ENCODE measurements around the gene MTUS2.

Gene MTUS2

GRCh38 chr13:29118471-29118870 lies 298.3 kb downstream of the MTUS2 start:
- no peak for TF ChIP-seq CTCF (conservative IDR thresholded peaks at IDR 0.05)
- no peak overlapping the region for H3K27ac ChIP-seq

- H3K27ac ChIP-seq, result no peak overlapping the region
- TF ChIP-seq CTCF (conservative IDR thresholded peaks at IDR 0.05), result no peak
These were observed 305.2 kb downstream of the MTUS2 start for GRCh38 chr13:29125191-29125933.

- no peak for TF ChIP-seq CTCF (conservative IDR thresholded peaks at IDR 0.05)
- no peak overlapping the region for H3K27ac ChIP-seq
These were observed 305.8 kb downstream of the MTUS2 start for GRCh38 chr13:29125934-29126424.

GRCh38 chr13:29129616-29130015 lies 309.5 kb downstream of the MTUS2 start:
- H3K27ac ChIP-seq, result no peak overlapping the region
- TF ChIP-seq CTCF (conservative IDR thresholded peaks at IDR 0.05), result no peak

- H3K27ac ChIP-seq, result no peak overlapping the region
- no peak for TF ChIP-seq CTCF (conservative IDR thresholded peaks at IDR 0.05)
These were observed 311.0 kb downstream of the MTUS2 start for GRCh38 chr13:29131159-29131558.

GRCh38 chr13:29131881-29132668 lies 311.9 kb downstream of the MTUS2 start:
- H3K27ac ChIP-seq, result no peak overlapping the region
- no peak for TF ChIP-seq CTCF (conservative IDR thresholded peaks at IDR 0.05)

- H3K27ac ChIP-seq, result no peak overlapping the region
- TF ChIP-seq CTCF (conservative IDR thresholded peaks at IDR 0.05), result no peak
These were observed 316.2 kb downstream of the MTUS2 start for GRCh38 chr13:29136341-29136740.
